Stimulated activated CD4-positive, alpha-beta T cell treated with anti-CD3 and anti-CD28 coated beads, Interleukin-12 subunit alpha, Interleukin-12 subunit beta, amount 100 ng/mL, for 48 hours (primary cell): ENCODE measurements around the gene ULK4.
"Not testable (repeated sequence)": the region's sequence is repeated elsewhere in the genome, so short reads cannot be mapped to it uniquely, and the experiment has no call there.

Source experiments
- DNase-seq, 3 donors: peaks; one replicate each; pipeline ENCODE4 v3.0.0-alpha.2; 2020; ENCODE audit warnings: low read depth in 2 of 3, low spot score in 1 of 3

ULK4 gene

GRCh38 chr3:41323467-41324155 lies 638.3 kb downstream of the ULK4 start:
- no peak for DNase-seq

- DNase-seq = no peak
Observed at GRCh38 chr3:41321642-41321980, 640.3 kb downstream of the ULK4 start.

- DNase-seq = no peak
Observed at GRCh38 chr3:41320953-41321641, 640.8 kb downstream of the ULK4 start.

GRCh38 chr3:41318520-41318919 lies 643.4 kb downstream of the ULK4 start:
- DNase-seq = no peak

- DNase-seq = no peak
Observed at GRCh38 chr3:41317718-41318117, 644.2 kb downstream of the ULK4 start.

GRCh38 chr3:41317298-41317697 lies 644.6 kb downstream of the ULK4 start:
- no peak for DNase-seq

- DNase-seq = no peak
Observed at GRCh38 chr3:41315126-41315525, 646.8 kb downstream of the ULK4 start.

- no peak for DNase-seq
Observed at GRCh38 chr3:41308119-41308518, 653.8 kb downstream of the ULK4 start.

GRCh38 chr3:41307065-41307464 lies 654.8 kb downstream of the ULK4 start:
- DNase-seq = no peak

- no peak for DNase-seq
Observed at GRCh38 chr3:41304593-41304992, 657.3 kb downstream of the ULK4 start.

- DNase-seq = no peak
Observed at GRCh38 chr3:41302295-41302694, 659.6 kb downstream of the ULK4 start.

- DNase-seq = no peak
Observed at GRCh38 chr3:41301548-41301947, 660.4 kb downstream of the ULK4 start.

- DNase-seq = no peak
Observed at GRCh38 chr3:41299036-41299435, 662.9 kb downstream of the ULK4 start.

- no peak for DNase-seq
Observed at GRCh38 chr3:41297750-41298149, 664.2 kb downstream of the ULK4 start.

GRCh38 chr3:41296556-41296955 lies 665.3 kb downstream of the ULK4 start:
- DNase-seq = no peak

GRCh38 chr3:41295740-41296139 lies 666.2 kb downstream of the ULK4 start:
- DNase-seq = no peak

GRCh38 chr3:41293169-41293681 lies 668.7 kb downstream of the ULK4 start:
- DNase-seq = no peak

GRCh38 chr3:41290736-41291135 lies 671.2 kb downstream of the ULK4 start:
- no peak for DNase-seq

GRCh38 chr3:41290306-41290705 lies 671.6 kb downstream of the ULK4 start:
- no peak for DNase-seq

- DNase-seq = no peak
Observed at GRCh38 chr3:41288785-41289184, 673.1 kb downstream of the ULK4 start.

- no peak for DNase-seq
Observed at GRCh38 chr3:41286305-41286704, 675.6 kb downstream of the ULK4 start.

- DNase-seq = not testable (repeated sequence)
Observed at GRCh38 chr3:41284934-41285333, 677.0 kb downstream of the ULK4 start.
